A549 (cell line): ENCODE results near the gene RESF1. TPM values are rescaled to one million over a fixed set of nuclear protein-coding genes. Genes with fewer than 3 reads are reported as not detected.

Source experiments
- ATAC-seq, 2 experiments: fragments of 200-7000 bp in 1 of 2; fragments of >200 bp in 1 of 2; cut with Nextera tagmentation in 1 of 2; cut with Tn5 transposase in 1 of 2; 3 replicates each; pipeline versions ENCODE4 v1.8.0 to v1.9.1; 2018 to 2020; ENCODE audit warnings: mild to moderate bottlenecking in 1 of 2, moderate library complexity in 1 of 2
- CTCF ChIA-PET: fragments of 300-600 bp; sonication (Branson Sonifier 250); formaldehyde crosslinking; extraction: SDS; loops from one replicate; lab custom pipeline; 2021; ENCODE audit warnings: antibody characterized with exemption, inconsistent platforms; lab: Yijun Ruan, JAX
- POLR2A ChIA-PET: fragments of 350-600 bp; formaldehyde crosslinking; extraction: SDS; loops from one replicate; lab custom pipeline; 2021; ENCODE audit warnings: antibody characterized with exemption, inconsistent platforms; lab: Yijun Ruan, JAX
- DNase-seq, 2 experiments: peaks; one replicate each; pipeline versions ENCODE4 v3.0.0 to v3.0.0-alpha.2; 2011 to 2016; ENCODE audit warnings: low read depth in 1 of 2, low spot score in 1 of 2
- FAIRE-seq: peaks from 2 replicates; lab custom pipeline; 2011; peaks lifted over from hg19 to GRCh38; lab: Jason Lieb, UNC
- H3K27ac ChIP-seq, 2 experiments: fragments of >200 bp; sonication (Bioruptor Twin); formaldehyde crosslinking; 3 replicates each; pipeline ENCODE4 v1.5.1; 2016 to 2017
- H3K4me1 ChIP-seq: fragments of >200 bp; sonication (Bioruptor Twin); formaldehyde crosslinking; 3 replicates; pipeline ENCODE4 v1.6.1; 2016
- H3K4me2 ChIP-seq: fragments of >200 bp; sonication (Bioruptor Twin); formaldehyde crosslinking; 3 replicates; pipeline ENCODE4 v1.6.1; 2016
- H3K4me3 ChIP-seq: fragments of >200 bp; sonication (Bioruptor Twin); formaldehyde crosslinking; 3 replicates; pipeline ENCODE4 v1.5.1; 2016
- H3K9me3 ChIP-seq: fragments of >200 bp; sonication (Bioruptor Twin); formaldehyde crosslinking; 3 replicates; pipeline ENCODE4 v1.6.1; 2016
- CBX2 ChIP-seq: fragments of 200-600 bp; sonication (generic); IDR thresholded peaks from 2 replicates; pipeline ENCODE4 v1.6.1; 2016; ENCODE audit warnings: low read depth, mild to moderate bottlenecking, borderline replicate concordance
- CHD4 ChIP-seq: fragments of 200-600 bp; sonication (generic); IDR thresholded peaks from 2 replicates; pipeline ENCODE4 v1.6.1; 2016; ENCODE audit warnings: antibody characterized with exemption, mild to moderate bottlenecking, borderline replicate concordance
- FOSB ChIP-seq: fragments of 250-450 bp; sonication (Bioruptor Pico); IDR thresholded peaks from 2 replicates; pipeline ENCODE4 v1.5.0; 2020; ENCODE audit warnings: mild to moderate bottlenecking, moderate library complexity
- FOSL2 ChIP-seq, 2 experiments: fragments of 450-650 bp in 1 of 2; fragments of >200 bp in 1 of 2; sonication (Bioruptor Twin) in 1 of 2; formaldehyde crosslinking; IDR thresholded peaks; 2 replicates each; pipeline versions ENCODE4 v1.5.0 to v1.6.1; 2016 to 2020; ENCODE audit warnings: mild to moderate bottlenecking in 1 of 2, moderate library complexity in 1 of 2
- FOXS1 ChIP-seq: fragments of 250-450 bp; sonication (Bioruptor Pico); IDR thresholded peaks from 2 replicates; pipeline ENCODE4 v1.5.0; 2020; ENCODE audit warnings: mild to moderate bottlenecking, moderate library complexity
- HDAC2 ChIP-seq: fragments of 200-600 bp; sonication (generic); IDR thresholded peaks from 2 replicates; pipeline ENCODE4 v1.6.1; 2016
- HOXB13 ChIP-seq: fragments of 250-450 bp; sonication (Bioruptor Pico); IDR thresholded peaks from 2 replicates; pipeline ENCODE4 v1.5.0; 2020; ENCODE audit warnings: low read depth, mild to moderate bottlenecking, moderate library complexity
- JUNB ChIP-seq: fragments of >200 bp; sonication (Bioruptor Twin); formaldehyde crosslinking; IDR thresholded peaks from 2 replicates; pipeline ENCODE4 v1.6.1; 2016
- NFE2L2 ChIP-seq: fragments of 150-350 bp; conservative IDR thresholded peaks from 2 replicates; pipeline ENCODE4 v1.6.1; 2014; ENCODE audit warnings: low read length
- RARB ChIP-seq: fragments of 250-450 bp; sonication (Bioruptor Pico); IDR thresholded peaks from 2 replicates; pipeline ENCODE4 v1.8.0; 2021; ENCODE audit warnings: mild to moderate bottlenecking, moderate library complexity
- RCOR1 ChIP-seq: fragments of 150-350 bp; IDR thresholded peaks from 2 replicates; pipeline ENCODE4 v1.6.1; 2014; ENCODE audit warnings: antibody characterized with exemption, low read length, low read depth
- RNF2 ChIP-seq: fragments of 200-600 bp; sonication (generic); IDR thresholded peaks from 2 replicates; pipeline ENCODE4 v1.6.1; 2016; ENCODE audit warnings: low read depth, mild to moderate bottlenecking, antibody characterized with exemption, moderate library complexity, borderline replicate concordance
- SMC3 ChIP-seq: fragments of >200 bp; sonication (Bioruptor Twin); formaldehyde crosslinking; IDR thresholded peaks from 3 replicates; pipeline ENCODE4 v1.6.1; 2018; ENCODE audit warnings: inconsistent platforms
- TFCP2L1 ChIP-seq: fragments of 250-450 bp; sonication (Bioruptor Pico); IDR thresholded peaks from 2 replicates; pipeline ENCODE4 v1.5.0; 2021; ENCODE audit warnings: mild to moderate bottlenecking
- ZC3H11A ChIP-seq: fragments of 450-650 bp; IDR thresholded peaks from 2 replicates; pipeline ENCODE4 v1.6.1; 2014; ENCODE audit warnings: antibody characterized with exemption, mild to moderate bottlenecking
- ZFP36 ChIP-seq: fragments of 450-650 bp; IDR thresholded peaks from 2 replicates; pipeline ENCODE4 v1.6.1; 2014; ENCODE audit warnings: borderline replicate concordance; ENCODE audit not compliant: partially characterized antibody
- ZSCAN20 ChIP-seq: fragments of 250-450 bp; sonication (Bioruptor Pico); IDR thresholded peaks from 2 replicates; pipeline ENCODE4 v1.8.0; 2022; ENCODE audit warnings: mild to moderate bottlenecking, moderate library complexity
- WGBS: methylation state at CpG from one replicate; pipeline ENCODE4 v1.1.6; 2017; ENCODE audit errors: missing lambda C conversion rate; 5-methylcytosine and 5-hydroxymethylcytosine counted together
- polyA plus RNA-seq, 4 experiments: library from polyadenylated mRNA; depleted of rRNA in 3 of 4; stranded (reverse); fragments of >200 nt; fragmentation: RNase III in 1 of 4; extraction: RNeasy Plus Mini Kit Qiagen cat#74134 plus additional on column Dnase treatment in 1 of 4; gene quantifications; 2 replicates in 3 of 4; 3 replicates in 1 of 4; pipeline ENCODE4 v1.2.3, GENCODE V29; 2011 to 2017
- TF ChIP-seq, protein P1 (sequence below): fragments of 250-450 bp; sonication (Bioruptor Pico); IDR thresholded peaks from 2 replicates; pipeline ENCODE4 v1.5.0; 2020; ENCODE audit warnings: low read depth, mild to moderate bottlenecking, moderate library complexity
- TF ChIP-seq, protein P2 (sequence below): fragments of >200 bp; sonication (Bioruptor Twin); formaldehyde crosslinking; IDR thresholded peaks from 2 replicates; pipeline ENCODE4 v1.6.1; 2016
- TF ChIP-seq, protein P3 (sequence below): fragments of 250-450 bp; sonication (Bioruptor Pico); IDR thresholded peaks from 2 replicates; pipeline ENCODE4 v1.5.0; 2021; ENCODE audit warnings: mild to moderate bottlenecking, moderate library complexity, borderline replicate concordance
- TF ChIP-seq, protein P4 (sequence below): IDR thresholded peaks from 2 replicates; pipeline ENCODE4 v1.6.1; 2012
- TF ChIP-seq, protein P5 (sequence below): fragments of 450-650 bp; IDR thresholded peaks from 2 replicates; pipeline ENCODE4 v1.6.1; 2014; ENCODE audit warnings: antibody characterized with exemption
- TF ChIP-seq, protein P6 (sequence below): fragments of >200 bp; sonication (Bioruptor Twin); formaldehyde crosslinking; IDR thresholded peaks from 3 replicates; pipeline ENCODE4 v1.6.1; 2016

RESF1 gene
- polyA plus RNA-seq, 2 of the 4 experiments (the other 2 are of a cell fraction) = 17.5 to 45.4 TPM

DNA sequence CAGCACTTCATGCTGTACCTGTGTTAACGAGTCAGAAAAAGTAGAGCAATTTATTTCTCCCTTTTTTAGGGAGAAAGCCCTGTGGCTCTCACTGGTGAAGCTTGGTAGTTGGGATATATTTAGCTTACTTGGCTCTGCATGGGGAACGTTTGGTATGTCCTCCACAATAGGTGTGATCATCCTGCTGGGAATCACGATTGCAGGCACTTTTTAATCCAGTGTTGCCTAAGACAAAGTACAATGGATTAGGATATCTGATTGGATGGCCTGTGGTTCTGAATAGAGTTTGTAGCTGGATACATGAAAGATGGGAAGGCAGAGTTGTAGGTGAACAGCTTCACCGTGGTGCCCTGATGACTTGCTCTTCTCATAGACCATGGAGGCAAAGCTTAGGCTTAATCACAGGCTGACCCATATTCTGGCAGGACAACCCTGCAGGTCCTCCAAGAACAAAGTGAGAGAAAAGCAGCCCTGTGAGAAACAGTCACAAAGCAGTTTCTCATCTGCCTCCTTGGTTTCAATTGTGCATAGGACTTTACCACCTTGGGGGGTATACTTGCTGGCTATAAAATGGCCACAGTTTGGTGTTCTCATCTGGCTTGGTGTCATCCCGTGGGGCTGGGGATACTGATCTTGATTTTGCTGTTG is 7.5 kb downstream of the RESF1 start:
- H3K9me3 ChIP-seq = no peaks in the 10 kb centered on the region
- ChIA-PET CTCF (interaction anchor here (0.6 to 1.4 kb wide), 2 partner anchors 29 to 48 kb away, joined by 3 to 4 read pairs; no protein-coding TSS in a partner anchor), POLR2A (interaction anchor here (0.7 kb wide), 1 partner anchor 234 kb away, joined by 3 read pairs; no protein-coding TSS in a partner anchor)
- no peak for FAIRE-seq
- WGBS = 79% methylated on average over 5 of the region's 5 CpGs
- peak; percentile 25 to 30; a peak in 2 of 6 replicates for ATAC-seq
- peaks cover 17% of the 10 kb centered on the region for H3K4me1 ChIP-seq
- H3K27ac ChIP-seq = 0 out of 6 replicates have a peak overlapping the region, but pooled peaks of 1 of the 2 experiments have one; percentile 19
- no peak for DNase-seq
- H3K4me3 ChIP-seq = no peak overlapping the region
- TF ChIP-seq, protein P1, sequence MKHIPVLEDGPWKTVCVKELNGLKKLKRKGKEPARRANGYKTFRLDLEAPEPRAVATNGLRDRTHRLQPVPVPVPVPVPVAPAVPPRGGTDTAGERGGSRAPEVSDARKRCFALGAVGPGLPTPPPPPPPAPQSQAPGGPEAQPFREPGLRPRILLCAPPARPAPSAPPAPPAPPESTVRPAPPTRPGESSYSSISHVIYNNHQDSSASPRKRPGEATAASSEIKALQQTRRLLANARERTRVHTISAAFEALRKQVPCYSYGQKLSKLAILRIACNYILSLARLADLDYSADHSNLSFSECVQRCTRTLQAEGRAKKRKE (CRISPR knock-in tag) = no peak
- TF ChIP-seq FOXS1 (CRISPR knock-in tag) = no peak
- no peak for TF ChIP-seq RARB (CRISPR knock-in tag)
- TF ChIP-seq FOSL2 (IDR thresholded peaks at IDR 0.05) = no peak
- TF ChIP-seq FOSL2 (CRISPR knock-in tag; IDR thresholded peaks at IDR 0.05) = no peak
- TF ChIP-seq ZFP36 = no peak
- TF ChIP-seq, protein P2, sequence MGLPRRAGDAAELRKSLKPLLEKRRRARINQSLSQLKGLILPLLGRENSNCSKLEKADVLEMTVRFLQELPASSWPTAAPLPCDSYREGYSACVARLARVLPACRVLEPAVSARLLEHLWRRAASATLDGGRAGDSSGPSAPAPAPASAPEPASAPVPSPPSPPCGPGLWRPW = no peak
- TF ChIP-seq, protein P3, sequence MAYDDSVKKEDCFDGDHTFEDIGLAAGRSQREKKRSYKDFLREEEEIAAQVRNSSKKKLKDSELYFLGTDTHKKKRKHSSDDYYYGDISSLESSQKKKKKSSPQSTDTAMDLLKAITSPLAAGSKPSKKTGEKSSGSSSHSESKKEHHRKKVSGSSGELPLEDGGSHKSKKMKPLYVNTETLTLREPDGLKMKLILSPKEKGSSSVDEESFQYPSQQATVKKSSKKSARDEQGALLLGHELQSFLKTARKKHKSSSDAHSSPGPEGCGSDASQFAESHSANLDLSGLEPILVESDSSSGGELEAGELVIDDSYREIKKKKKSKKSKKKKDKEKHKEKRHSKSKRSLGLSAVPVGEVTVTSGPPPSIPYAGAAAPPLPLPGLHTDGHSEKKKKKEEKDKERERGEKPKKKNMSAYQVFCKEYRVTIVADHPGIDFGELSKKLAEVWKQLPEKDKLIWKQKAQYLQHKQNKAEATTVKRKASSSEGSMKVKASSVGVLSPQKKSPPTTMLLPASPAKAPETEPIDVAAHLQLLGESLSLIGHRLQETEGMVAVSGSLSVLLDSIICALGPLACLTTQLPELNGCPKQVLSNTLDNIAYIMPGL (CRISPR knock-in tag) = no peak
- no peak for TF ChIP-seq TFCP2L1
- TF ChIP-seq RNF2 = no peak
- TF ChIP-seq, protein P4, sequence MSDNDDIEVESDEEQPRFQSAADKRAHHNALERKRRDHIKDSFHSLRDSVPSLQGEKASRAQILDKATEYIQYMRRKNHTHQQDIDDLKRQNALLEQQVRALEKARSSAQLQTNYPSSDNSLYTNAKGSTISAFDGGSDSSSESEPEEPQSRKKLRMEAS = no peak
- TF ChIP-seq CHD4 = no peak
- TF ChIP-seq, protein P5, sequence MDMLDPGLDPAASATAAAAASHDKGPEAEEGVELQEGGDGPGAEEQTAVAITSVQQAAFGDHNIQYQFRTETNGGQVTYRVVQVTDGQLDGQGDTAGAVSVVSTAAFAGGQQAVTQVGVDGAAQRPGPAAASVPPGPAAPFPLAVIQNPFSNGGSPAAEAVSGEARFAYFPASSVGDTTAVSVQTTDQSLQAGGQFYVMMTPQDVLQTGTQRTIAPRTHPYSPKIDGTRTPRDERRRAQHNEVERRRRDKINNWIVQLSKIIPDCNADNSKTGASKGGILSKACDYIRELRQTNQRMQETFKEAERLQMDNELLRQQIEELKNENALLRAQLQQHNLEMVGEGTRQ = no peak
- no peak overlapping the region for H3K4me2 ChIP-seq

DNA sequence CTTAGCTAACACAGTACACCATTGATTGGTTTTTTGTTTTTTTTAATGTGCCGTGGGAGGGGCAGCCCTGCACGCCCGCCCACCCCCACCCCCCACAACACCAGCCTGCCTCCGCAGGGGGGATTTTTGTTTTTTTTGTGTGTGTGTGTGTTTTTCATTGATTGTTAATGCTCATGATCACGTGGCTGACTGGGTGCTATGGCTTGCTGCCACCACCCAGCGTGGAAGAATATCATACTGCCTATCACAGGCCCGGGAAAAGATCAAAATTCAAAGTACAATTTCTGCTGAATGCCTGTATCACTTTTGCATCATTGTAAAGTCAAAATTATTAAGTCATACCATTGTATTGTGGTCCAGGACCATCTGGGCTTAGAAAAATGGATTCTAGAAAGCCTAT is 8.3 kb downstream of the RESF1 start:
- DNase-seq = no peak
- POLR2A ChIA-PET = no interaction called here
- ATAC-seq = no peak
- FAIRE-seq = no peak
- Histone ChIP-seq H3K9me3 (0 out of 3 replicates have a peak, but pooled peaks cover 4% of the 10 kb centered on the region), H3K4me1 (peaks cover 9% of the 10 kb centered on the region), H3K4me3 (no peak overlapping the region), H3K4me2 (no peak overlapping the region), H3K27ac (no peak overlapping the region)
- no peak for TF ChIP-seq NFE2L2
- no peak for TF ChIP-seq RCOR1
- no peak for TF ChIP-seq ZC3H11A
- TF ChIP-seq, protein P4 = no peak
- no peak for TF ChIP-seq ZSCAN20 (CRISPR knock-in tag)
- TF ChIP-seq, protein P2 = no peak
- no peak for TF ChIP-seq JUNB
- no peak for TF ChIP-seq HOXB13 (CRISPR knock-in tag)
- no peak for TF ChIP-seq FOSB (CRISPR knock-in tag)
- no peak for TF ChIP-seq SMC3
- TF ChIP-seq, protein P6, sequence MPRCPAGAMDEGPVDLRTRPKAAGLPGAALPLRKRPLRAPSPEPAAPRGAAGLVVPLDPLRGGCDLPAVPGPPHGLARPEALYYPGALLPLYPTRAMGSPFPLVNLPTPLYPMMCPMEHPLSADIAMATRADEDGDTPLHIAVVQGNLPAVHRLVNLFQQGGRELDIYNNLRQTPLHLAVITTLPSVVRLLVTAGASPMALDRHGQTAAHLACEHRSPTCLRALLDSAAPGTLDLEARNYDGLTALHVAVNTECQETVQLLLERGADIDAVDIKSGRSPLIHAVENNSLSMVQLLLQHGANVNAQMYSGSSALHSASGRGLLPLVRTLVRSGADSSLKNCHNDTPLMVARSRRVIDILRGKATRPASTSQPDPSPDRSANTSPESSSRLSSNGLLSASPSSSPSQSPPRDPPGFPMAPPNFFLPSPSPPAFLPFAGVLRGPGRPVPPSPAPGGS = no peak
- no peak for TF ChIP-seq HDAC2
- TF ChIP-seq, protein P5 = no peak
- TF ChIP-seq CBX2 = no peak
- WGBS = 85% methylated on average over 7 of the region's 7 CpGs
- CTCF ChIA-PET = interaction anchor here (1.1 kb wide), 1 partner anchor 286 kb away, joined by 3 read pairs; no protein-coding TSS in a partner anchor
